ENCODE measurements around the gene ARHGAP10.

GRCh38 chr4:148108766-148109165 is 376.9 kb downstream of the ARHGAP10 start:
- TF ChIP-seq POLR2A (IDR thresholded peaks at IDR 0.05; ENCODE audit: low read length) (no peak), GATA1 (IDR thresholded peaks at IDR 0.05; ENCODE audit: low read depth, low read length) (no peak)

All from erythroblast (primary cell).